GM21515 (cell line): ENCODE data around the gene ACOT9.
"Not testable (repeated sequence)": the region's sequence is repeated elsewhere in the genome, so short reads cannot be mapped to it uniquely, and the experiment has no call there.

Experiments
- ATAC-seq: cut with Tn5 transposase; IDR thresholded peaks from one replicate; pipeline ENCODE4 v1.9.1; 2021; ENCODE audit not compliant: unreplicated experiment

ACOT9 gene

GRCh38 chrX:23766650-23767551, 23.8 kb upstream of the ACOT9 start:
- no peak for ATAC-seq

GRCh38 chrX:23765868-23766267, 22.8 kb upstream of the ACOT9 start:
- ATAC-seq, result no peak

DNA sequence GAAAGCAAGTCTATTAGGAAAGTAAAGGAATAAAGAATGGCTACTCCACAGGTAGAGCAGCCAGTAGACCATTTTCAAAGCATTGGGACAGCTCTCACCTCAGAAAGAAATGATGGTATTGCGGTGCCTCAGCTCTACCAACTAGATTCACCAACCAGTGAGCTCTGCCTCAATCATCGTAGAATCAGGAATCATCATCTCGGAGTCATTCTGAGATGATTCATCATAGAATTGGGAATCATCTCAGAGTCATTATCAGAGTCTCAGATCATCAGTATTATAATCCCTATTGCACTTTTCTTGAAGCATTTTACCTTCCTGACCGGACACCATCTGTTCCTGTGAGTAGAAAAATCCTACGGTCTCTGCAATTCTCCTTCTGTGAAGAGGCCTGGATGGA, 22.4 kb upstream of the ACOT9 start:
- ATAC-seq, result no peak

GRCh38 chrX:23764188-23764984, 21.3 kb upstream of the ACOT9 start:
- ATAC-seq, result no peak

GRCh38 chrX:23759821-23760220, 16.7 kb upstream of the ACOT9 start:
- no peak for ATAC-seq

GRCh38 chrX:23756165-23756564, 13.1 kb upstream of the ACOT9 start:
- no peak for ATAC-seq

GRCh38 chrX:23754664-23755063, 11.6 kb upstream of the ACOT9 start:
- no peak for ATAC-seq

- no peak for ATAC-seq
Measured at GRCh38 chrX:23752740-23753415, 9.8 kb upstream of the ACOT9 start.

GRCh38 chrX:23749576-23749975, 6.5 kb upstream of the ACOT9 start:
- no peak for ATAC-seq

DNA sequence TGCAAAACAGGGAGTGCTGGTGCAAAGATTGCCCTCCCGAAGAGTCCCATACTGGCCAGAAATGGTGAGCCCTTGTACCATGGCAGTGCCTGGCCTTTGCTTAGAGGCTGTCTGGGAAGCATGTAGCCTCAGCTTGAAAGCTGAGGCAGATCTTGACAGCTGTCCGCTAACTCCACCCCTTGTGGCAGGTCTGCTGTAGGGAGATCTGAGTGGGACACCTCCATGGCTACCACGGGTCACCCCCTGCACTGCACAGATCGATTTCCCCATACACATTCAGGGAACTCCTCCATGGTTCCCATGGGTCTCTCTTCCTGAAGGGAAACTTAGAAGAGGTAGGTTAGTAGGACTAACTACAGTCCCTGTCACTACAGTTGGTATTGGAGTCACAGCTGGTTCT, 6.1 kb upstream of the ACOT9 start:
- no peak for ATAC-seq

DNA sequence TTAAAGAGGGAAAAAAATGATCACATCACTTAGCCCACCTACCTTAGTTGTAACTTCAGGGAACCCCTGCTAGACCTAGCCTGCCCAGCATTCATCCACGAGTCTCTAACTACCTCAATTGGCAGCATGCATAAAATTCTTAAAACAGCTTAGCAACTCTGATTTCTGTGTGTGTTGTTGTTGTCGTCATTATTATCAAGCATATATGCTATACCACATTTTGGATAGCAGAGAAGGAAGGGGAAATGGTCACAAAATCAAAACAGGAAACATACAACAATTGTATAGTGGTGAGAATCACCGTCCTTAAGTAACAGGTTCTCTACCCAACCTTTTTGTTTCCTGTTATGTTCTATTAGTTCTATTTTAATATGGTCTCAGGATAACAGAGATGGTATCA, 2.7 kb upstream of the ACOT9 start:
- ATAC-seq, result no peak

GRCh38 chrX:23743623-23743971, 521 bp upstream of the ACOT9 start:
- ATAC-seq, result not testable (repeated sequence)

DNA sequence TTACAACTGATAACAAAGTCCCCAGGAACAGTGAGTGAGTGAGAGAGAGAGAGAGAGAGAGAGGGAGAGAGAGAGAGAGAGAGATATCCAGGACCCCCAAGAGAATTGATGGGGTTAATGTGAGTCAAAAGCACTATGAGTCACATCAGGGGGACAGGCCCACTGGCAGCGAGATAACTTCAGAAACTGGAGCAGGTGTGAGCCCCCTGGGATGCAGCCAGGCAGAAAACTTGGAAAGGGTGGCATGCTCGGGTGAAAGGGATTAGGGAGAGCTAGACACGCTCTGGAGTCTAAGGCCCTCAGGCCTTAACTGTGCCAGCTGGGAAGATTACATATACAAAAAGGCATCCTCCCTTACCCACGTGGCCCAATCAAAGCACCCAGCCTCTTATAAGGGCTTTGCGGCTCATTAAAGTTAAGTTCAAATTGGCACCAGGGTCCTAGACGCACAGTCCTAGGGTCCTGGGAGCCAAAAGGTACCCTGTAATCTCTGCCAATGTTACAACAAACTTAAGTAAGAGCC, 841 bp downstream of the ACOT9 start:
- no peak for ATAC-seq

DNA sequence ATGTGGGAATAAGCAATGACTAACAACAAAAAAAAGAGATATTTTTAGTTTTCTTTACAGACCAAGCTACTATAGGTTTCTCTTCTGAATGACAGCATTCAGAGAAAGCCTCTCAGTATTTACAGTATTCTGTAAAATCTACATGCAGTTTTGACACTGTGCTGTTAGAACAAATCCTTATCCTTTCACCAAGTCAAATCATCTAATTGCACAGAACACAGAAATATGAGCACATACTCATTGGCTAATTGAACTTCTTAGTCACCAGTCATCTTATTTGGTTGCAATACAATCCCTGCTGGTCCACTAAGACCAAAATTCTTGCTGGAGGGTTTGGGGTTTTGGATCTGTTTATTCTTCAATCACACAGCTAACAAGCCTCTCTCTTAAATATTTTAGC, 5.7 kb downstream of the ACOT9 start:
- ATAC-seq, result no peak

DNA sequence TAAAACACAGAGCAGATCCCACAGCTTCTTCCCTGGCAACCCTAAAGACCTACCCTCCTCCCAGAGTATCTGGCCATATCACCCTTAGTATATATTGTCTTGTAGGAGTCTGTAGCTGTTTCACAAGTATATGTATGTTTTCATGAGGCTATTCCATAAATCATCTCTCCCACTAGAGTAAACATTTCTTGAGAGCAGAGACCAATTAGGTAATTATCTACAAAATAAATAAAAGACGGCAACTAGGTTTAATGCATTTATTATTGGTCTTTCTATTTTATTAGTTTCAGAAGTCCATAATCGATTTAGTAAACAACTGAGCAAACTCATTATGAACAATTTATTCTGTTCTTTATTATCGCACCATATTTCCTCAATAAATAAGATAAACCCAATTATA, 7.0 kb downstream of the ACOT9 start:
- no peak for ATAC-seq

DNA sequence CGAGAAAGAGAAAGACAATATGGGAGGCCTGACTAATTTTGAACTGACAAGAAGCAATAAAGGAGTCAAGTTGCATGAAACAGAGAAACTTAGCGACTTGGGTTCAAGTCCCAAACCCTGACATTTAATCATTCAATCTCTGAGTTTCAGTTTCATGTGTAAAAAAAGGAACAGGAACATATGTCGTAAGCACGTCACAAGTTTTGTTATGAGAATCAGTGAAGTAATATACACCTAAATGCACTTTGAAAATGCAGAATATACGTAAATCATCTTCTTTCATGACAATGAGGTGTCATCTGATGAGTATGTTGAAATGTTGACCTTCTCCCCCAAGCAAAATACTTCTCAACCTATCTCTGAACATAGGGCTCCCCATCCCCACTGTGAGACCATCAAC, 10.4 kb downstream of the ACOT9 start:
- peak; percentile 79 for ATAC-seq

- ATAC-seq, result no peak
Measured at GRCh38 chrX:23731951-23732350, 11.1 kb downstream of the ACOT9 start.

DNA sequence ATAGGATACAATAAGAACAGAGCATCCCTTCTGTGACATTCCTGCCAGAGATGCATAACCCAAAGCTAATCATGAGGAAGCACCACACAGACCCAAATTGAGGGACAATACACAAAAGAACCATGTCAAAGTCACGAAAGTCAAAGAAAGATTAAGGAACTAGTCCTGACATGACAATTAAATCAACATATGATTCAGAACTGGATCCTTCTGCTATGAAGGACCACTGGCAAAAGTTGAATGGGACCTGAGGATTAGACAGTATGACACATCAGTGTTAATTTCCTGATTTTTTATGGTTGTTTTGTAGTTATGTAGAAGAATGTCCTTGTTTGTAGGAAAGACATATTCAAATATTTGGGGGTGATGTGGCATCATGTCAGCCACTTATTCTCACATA, 13.9 kb downstream of the ACOT9 start:
- no peak for ATAC-seq

DNA sequence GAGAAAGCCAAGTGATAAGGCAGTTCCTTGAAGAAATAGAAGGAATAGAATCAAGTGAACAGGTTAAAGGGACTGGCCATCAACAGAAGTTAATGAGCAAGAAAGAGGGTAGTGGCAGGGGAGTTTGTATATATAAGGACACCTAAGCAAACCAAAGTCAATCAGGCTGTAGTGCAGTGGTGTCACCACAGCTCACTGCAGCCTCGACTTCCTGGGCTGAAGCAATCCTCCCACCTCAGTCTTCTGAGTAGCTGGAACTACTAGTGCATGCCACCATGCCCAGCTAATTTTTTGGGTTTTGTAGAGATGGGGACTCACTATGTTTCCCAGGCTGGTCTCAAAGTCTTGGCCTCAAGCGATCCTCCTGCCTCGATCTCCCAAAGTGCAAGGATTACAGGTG, 15.9 kb downstream of the ACOT9 start:
- no peak for ATAC-seq

- ATAC-seq, result no peak
Measured at GRCh38 chrX:23726191-23726590, 16.9 kb downstream of the ACOT9 start.

- ATAC-seq, result no peak
Measured at GRCh38 chrX:23720117-23720677, 22.9 kb downstream of the ACOT9 start.
